HepG2 (cell line): Measurements from ENCODE around the gene ATP9A. TPM values are rescaled to one million over a fixed set of nuclear protein-coding genes. Genes with fewer than 3 reads are reported as not detected.

Experiments used
- ATF2 ChIP-seq: sonication (generic); formaldehyde crosslinking; IDR thresholded peaks from 2 replicates; pipeline ENCODE4 v1.4.0; 2020; ENCODE audit warnings: missing genetic modification reagents
- ELF4 ChIP-seq: sonication (generic); formaldehyde crosslinking; IDR thresholded peaks from 2 replicates; pipeline ENCODE4 v1.5.0; 2020; ENCODE audit warnings: missing genetic modification reagents, mild to moderate bottlenecking, moderate library complexity, borderline replicate concordance
- FOXP4 ChIP-seq: sonication (generic); formaldehyde crosslinking; IDR thresholded peaks from 2 replicates; pipeline ENCODE4 v1.4.0; 2020; ENCODE audit warnings: missing genetic modification reagents
- HMGXB4 ChIP-seq, 2 experiments: sonication (generic) in 1 of 2; formaldehyde crosslinking in 1 of 2; IDR thresholded peaks; 2 replicates each; pipeline versions ENCODE4 v1.4.0 to v1.6.1; 2018 to 2020; ENCODE audit warnings: missing genetic modification reagents in 2 of 2, borderline replicate concordance in 1 of 2, low read depth in 1 of 2, mild to moderate bottlenecking in 1 of 2, missing biosample characterization in 1 of 2
- KDM5B ChIP-seq: sonication (generic); formaldehyde crosslinking; IDR thresholded peaks from 2 replicates; pipeline ENCODE4 v1.4.0; 2020; ENCODE audit warnings: missing genetic modification reagents, mild to moderate bottlenecking, borderline replicate concordance
- MEIS1 ChIP-seq: sonication (generic); formaldehyde crosslinking; IDR thresholded peaks from 2 replicates; pipeline ENCODE4 v1.9.0; 2021; ENCODE audit warnings: mild to moderate bottlenecking, missing genetic modification reagents, moderate library complexity, borderline replicate concordance
- NAIF1 ChIP-seq: sonication (generic); formaldehyde crosslinking; IDR thresholded peaks from 2 replicates; pipeline ENCODE4 v1.5.0; 2020; ENCODE audit warnings: mild to moderate bottlenecking, missing genetic modification reagents, borderline replicate concordance
- NR3C1 ChIP-seq: sonication (generic); formaldehyde crosslinking; IDR thresholded peaks from 2 replicates; pipeline ENCODE4 v1.4.0; 2020; ENCODE audit warnings: missing genetic modification reagents
- ZIK1 ChIP-seq: sonication (generic); formaldehyde crosslinking; IDR thresholded peaks from 2 replicates; pipeline ENCODE4 v1.5.0; 2020; ENCODE audit warnings: mild to moderate bottlenecking, low read depth, missing genetic modification reagents, borderline replicate concordance
- ZKSCAN1 ChIP-seq: fragments of 150-350 bp; IDR thresholded peaks from 2 replicates; pipeline ENCODE4 v1.6.1; 2014; ENCODE audit warnings: low read length
- ZNF136 ChIP-seq: sonication (generic); formaldehyde crosslinking; IDR thresholded peaks from 2 replicates; pipeline ENCODE4 v1.8.1; 2022; ENCODE audit warnings: low read depth, mild to moderate bottlenecking, moderate library complexity, missing genetic modification reagents
- ZNF335 ChIP-seq: sonication (generic); formaldehyde crosslinking; IDR thresholded peaks from 2 replicates; pipeline ENCODE4 v1.4.0; 2020; ENCODE audit warnings: missing genetic modification reagents
- ZNF512 ChIP-seq: sonication (generic); formaldehyde crosslinking; IDR thresholded peaks from 2 replicates; pipeline ENCODE4 v1.4.0; 2020; ENCODE audit warnings: mild to moderate bottlenecking, missing genetic modification reagents
- ZNF513 ChIP-seq: sonication (generic); formaldehyde crosslinking; conservative IDR thresholded peaks from 2 replicates; pipeline ENCODE4 v1.5.0; 2020; ENCODE audit warnings: missing genetic modification reagents
- ZNF563 ChIP-seq: sonication (generic); formaldehyde crosslinking; IDR thresholded peaks from 2 replicates; pipeline ENCODE4 v1.8.0; 2022; ENCODE audit warnings: mild to moderate bottlenecking, moderate library complexity, missing genetic modification reagents
- ZNF704 ChIP-seq: sonication (generic); formaldehyde crosslinking; IDR thresholded peaks from 2 replicates; pipeline ENCODE4 v1.8.1; 2023; ENCODE audit warnings: mild to moderate bottlenecking, inconsistent platforms, moderate library complexity, missing genetic modification reagents, borderline replicate concordance
- ZSCAN30 ChIP-seq: sonication (generic); formaldehyde crosslinking; IDR thresholded peaks from 2 replicates; pipeline ENCODE4 v1.5.0; 2020; ENCODE audit warnings: mild to moderate bottlenecking, missing genetic modification reagents
- polyA plus RNA-seq, 8 experiments: library from polyadenylated mRNA; depleted of rRNA in 3 of 8; stranded (reverse) in 7 of 8; unstranded in 1 of 8; fragments of >200 nt; fragmentation: Illumina TruSeq in 4 of 8; extraction: Trizol in 4 of 8; gene quantifications; 2 replicates each; pipeline versions ENCODE4 v1.2.1 to v1.2.3, GENCODE V29; 2011 to 2016; ENCODE audit warnings: low read depth in 4 of 8, missing spikeins in 1 of 8, mixed read lengths in 1 of 8; ENCODE audit not compliant: insufficient read depth in 1 of 8
- total RNA-seq, 5 experiments: library from RNA; depleted of rRNA; stranded (reverse); fragments of >200 nt; fragmentation: Illumina TruSeq; extraction: Trizol; gene quantifications; 2 replicates each; pipeline ENCODE4 v1.2.3, GENCODE V29; 2016; ENCODE audit warnings: low read depth in 1 of 5

The ATP9A gene
- total and polyA plus RNA-seq, 2 of the 13 experiments (the other 11 are each of a cell fraction or from before 2014, with no cell fraction given): 11.8 to 18.5 TPM

- TF ChIP-seq ZNF513 (no peak), NR3C1 (CRISPR knock-in tag) (no peak), MEIS1 (peak; percentile 93; the same call in 1 of the 2 replicates), ZNF136 (0 out of 2 replicates have a peak, but pooled peaks have one; percentile 9), ZIK1 (CRISPR knock-in tag) (no peak), ZKSCAN1 (peak; percentile 28; the same call in 1 of the 2 replicates), ATF2 (peak; percentile 82), NAIF1 (CRISPR knock-in tag) (no peak), FOXP4 (CRISPR knock-in tag) (peak; percentile 98), ZSCAN30 (CRISPR knock-in tag) (0 out of 2 replicates have a peak, but pooled peaks have one; percentile 34), ZNF512 (CRISPR knock-in tag) (no peak), HMGXB4 (CRISPR knock-in tag; IDR thresholded peaks at IDR 0.05; ENCODE audit: borderline replicate concordance in 1 of 2, low read depth in 1 of 2) (no peak; a peak in 1 of 4 replicates), ZNF563 (CRISPR knock-in tag) (no peak), KDM5B (CRISPR knock-in tag) (no peak), ZNF335 (CRISPR knock-in tag) (no peak), ELF4 (no peak), ZNF704 (CRISPR knock-in tag) (no peak)
Observed at GRCh38 chr20:51703400-51704287, 64.5 kb downstream of the ATP9A start (continued).
